Endothelial cell of umbilical vein (primary cell): ENCODE measurements around the gene MSANTD7.

ENCODE experiments used
- CTCF ChIP-seq, 2 donors: IDR thresholded peaks; 1 replicate in 1 of 2; 2 replicates in 1 of 2; pipeline ENCODE4 v1.5.1; 2011; ENCODE audit warnings: low read length in 2 of 2, mild to moderate bottlenecking in 2 of 2, moderate library complexity in 2 of 2, control low read depth in 1 of 2, inconsistent platforms in 1 of 2, low read depth in 1 of 2; ENCODE audit not compliant: insufficient read depth in 1 of 2; ENCODE audit errors: extremely low read depth in 1 of 2
- EZH2 ChIP-seq: IDR thresholded peaks from 2 replicates; pipeline ENCODE4 v1.6.1; 2012; ENCODE audit warnings: borderline replicate concordance, low read depth, mild to moderate bottlenecking, moderate library complexity, low read length, inconsistent platforms; ENCODE audit not compliant: severe bottlenecking
- FOS ChIP-seq: IDR thresholded peaks from 2 replicates; pipeline ENCODE4 v1.6.1; 2011; ENCODE audit warnings: mild to moderate bottlenecking, low read length, moderate library complexity, borderline replicate concordance; ENCODE audit not compliant: insufficient read depth
- GATA2 ChIP-seq: IDR thresholded peaks from 2 replicates; pipeline ENCODE4 v1.7.0; 2011; ENCODE audit warnings: low read depth, mild to moderate bottlenecking, moderate library complexity, mixed read lengths, low read length; ENCODE audit not compliant: insufficient read length, insufficient read depth
- JUN ChIP-seq: IDR thresholded peaks from 2 replicates; pipeline ENCODE4 v1.6.1; 2011; ENCODE audit warnings: borderline replicate concordance, low read depth; ENCODE audit not compliant: insufficient read length, insufficient read depth
- MAX ChIP-seq: IDR thresholded peaks from 2 replicates; pipeline ENCODE4 v1.6.1; 2011; ENCODE audit not compliant: insufficient read depth, insufficient read length
- MYC ChIP-seq: IDR thresholded peaks from one replicate; pipeline ENCODE4 v1.6.1; 2011; ENCODE audit warnings: mild to moderate bottlenecking, low read depth, low read length
- POLR2A ChIP-seq: IDR thresholded peaks from 2 replicates; pipeline ENCODE4 v1.6.1; 2012; ENCODE audit warnings: low read depth, mild to moderate bottlenecking, control low read depth, low read length
- POLR2AphosphoS5 ChIP-seq: IDR thresholded peaks from 2 replicates; pipeline ENCODE4 v1.6.1; 2012; ENCODE audit warnings: low read depth, mild to moderate bottlenecking, control low read depth, low read length, moderate library complexity; ENCODE audit not compliant: insufficient read depth

GRCh38 chr10:14837757-14838581, at the start of gene MSANTD7, which contains the start of the genes CDNF and HSPA14:
- TF ChIP-seq GATA2, result no peak
- peak; percentile 72 for TF ChIP-seq POLR2AphosphoS5
- TF ChIP-seq CTCF (IDR thresholded peaks at IDR 0.05; ENCODE audit: extremely low read depth in 1 of 2, insufficient read depth in 1 of 2, low read depth in 1 of 2, low read length in 2 of 2), result no peak
- TF ChIP-seq EZH2, result no peak
- no peak for TF ChIP-seq MYC
- TF ChIP-seq MAX, result no peak
- no peak for TF ChIP-seq JUN
- peak; percentile 92 for TF ChIP-seq POLR2A
- no peak for TF ChIP-seq FOS
